GM12878 (cell line): Measurements from ENCODE around the gene OTULIN. TPM values are rescaled to one million over a fixed set of nuclear protein-coding genes. Genes with fewer than 3 reads are reported as not detected.

Experiments used
- ATF7 ChIP-seq: fragments of 450-650 bp; IDR thresholded peaks from 2 replicates; pipeline ENCODE4 v1.6.1; 2016; ENCODE audit warnings: low read depth, mild to moderate bottlenecking
- BACH1 ChIP-seq: fragments of 450-650 bp; IDR thresholded peaks from 2 replicates; pipeline ENCODE4 v1.6.1; 2017; ENCODE audit warnings: mild to moderate bottlenecking, borderline replicate concordance
- BCL11A ChIP-seq: IDR thresholded peaks from 2 replicates; pipeline ENCODE4 v1.6.1; 2011; ENCODE audit warnings: low read depth, low read length
- BMI1 ChIP-seq: fragments of 450-650 bp; IDR thresholded peaks from 2 replicates; pipeline ENCODE4 v1.6.1; 2016; ENCODE audit warnings: mild to moderate bottlenecking, moderate library complexity, borderline replicate concordance
- CREB1 ChIP-seq: IDR thresholded peaks from 2 replicates; pipeline ENCODE4 v1.6.1; 2012; ENCODE audit warnings: low read depth, mild to moderate bottlenecking, inconsistent platforms
- FOS ChIP-seq: IDR thresholded peaks from 3 replicates; pipeline ENCODE4 v1.6.1; 2011; ENCODE audit warnings: borderline replicate concordance; ENCODE audit not compliant: insufficient read length; ENCODE audit errors: extremely low read depth
- IKZF2 ChIP-seq, 2 experiments: fragments of 450-650 bp; IDR thresholded peaks; 2 replicates each; pipeline ENCODE4 v1.6.1; 2017; ENCODE audit warnings: mild to moderate bottlenecking in 2 of 2, moderate library complexity in 2 of 2
- MLLT1 ChIP-seq: fragments of 450-650 bp; IDR thresholded peaks from 2 replicates; pipeline ENCODE4 v1.6.1; 2016; ENCODE audit warnings: mild to moderate bottlenecking
- MTA3 ChIP-seq: IDR thresholded peaks from 2 replicates; pipeline ENCODE4 v1.6.1; 2012; ENCODE audit warnings: low read length, inconsistent platforms, borderline replicate concordance
- NFXL1 ChIP-seq: fragments of 450-650 bp; IDR thresholded peaks from 2 replicates; pipeline ENCODE4 v1.6.1; 2017; ENCODE audit warnings: antibody characterized with exemption, mild to moderate bottlenecking, borderline replicate concordance
- NRF1 ChIP-seq: conservative IDR thresholded peaks from 2 replicates; pipeline ENCODE4 v1.6.1; 2011; ENCODE audit warnings: mild to moderate bottlenecking, low read depth, low read length, improper control_type of control experiment
- PRDM15 ChIP-seq: fragments of 450-650 bp; formaldehyde crosslinking; IDR thresholded peaks from 2 replicates; pipeline ENCODE4 v1.4.0; 2020; ENCODE audit warnings: mild to moderate bottlenecking, moderate library complexity
- RUNX3 ChIP-seq: IDR thresholded peaks from 2 replicates; pipeline ENCODE4 v1.6.1; 2012; ENCODE audit warnings: low read length, inconsistent platforms
- SMAD1 ChIP-seq: fragments of 450-650 bp; IDR thresholded peaks from 2 replicates; pipeline ENCODE4 v1.6.1; 2018; ENCODE audit warnings: mild to moderate bottlenecking, low read depth; ENCODE audit not compliant: partially characterized antibody
- SREBF2 ChIP-seq: IDR thresholded peaks from 2 replicates; pipeline ENCODE4 v1.6.1; 2012; ENCODE audit warnings: mild to moderate bottlenecking, low read length
- TAF1 ChIP-seq: IDR thresholded peaks from 2 replicates; pipeline ENCODE4 v1.6.1; 2011; ENCODE audit warnings: mild to moderate bottlenecking, low read depth, low read length, borderline replicate concordance
- YY1 ChIP-seq: IDR thresholded peaks from 2 replicates; pipeline ENCODE4 v1.6.1; 2011; ENCODE audit warnings: low read depth, mild to moderate bottlenecking, low read length
- ZBED1 ChIP-seq: IDR thresholded peaks from 2 replicates; pipeline ENCODE4 v1.6.1; 2016; ENCODE audit warnings: borderline replicate concordance
- ZBTB33 ChIP-seq: fragments of 450-650 bp; IDR thresholded peaks from 2 replicates; pipeline ENCODE4 v1.6.1; 2017; ENCODE audit warnings: mild to moderate bottlenecking
- ZBTB4 ChIP-seq: fragments of 450-650 bp; formaldehyde crosslinking; IDR thresholded peaks from 2 replicates; pipeline ENCODE4 v1.4.0; 2022; ENCODE audit warnings: mild to moderate bottlenecking, moderate library complexity
- ZNF207 ChIP-seq: fragments of 450-650 bp; IDR thresholded peaks from 2 replicates; pipeline ENCODE4 v1.6.1; 2014; ENCODE audit warnings: antibody characterized with exemption, mild to moderate bottlenecking, borderline replicate concordance
- ZNF24 ChIP-seq: fragments of 450-650 bp; IDR thresholded peaks from 2 replicates; pipeline ENCODE4 v1.6.1; 2017; ENCODE audit warnings: antibody characterized with exemption, mild to moderate bottlenecking
- ZSCAN29 ChIP-seq: fragments of 450-650 bp; IDR thresholded peaks from 2 replicates; pipeline ENCODE4 v1.6.1; 2017; ENCODE audit warnings: mild to moderate bottlenecking, moderate library complexity
- polyA plus RNA-seq, 11 experiments: library from polyadenylated mRNA; depleted of rRNA in 4 of 11; unstranded in 6 of 11; stranded (reverse) in 5 of 11; fragments of >200 nt; fragmentation: Nextera tagmentation in 4 of 11; fragmentation: Illumina TruSeq in 1 of 11; extraction: Ambion mirVana in 4 of 11; extraction: Trizol in 1 of 11; gene quantifications; 1 replicate in 1 of 11; 2 replicates in 10 of 11; pipeline versions ENCODE4 v1.2.1 to v1.2.3, GENCODE V29; 2011 to 2016; ENCODE audit warnings: inconsistent platforms in 2 of 11, missing spikeins in 2 of 11, low read depth in 1 of 11
- total RNA-seq, 4 experiments: library from RNA; depleted of rRNA in 3 of 4; stranded (reverse); fragments of >200 nt in 3 of 4; fragmentation: Illumina TruSeq in 1 of 4; extraction: Trizol in 1 of 4; gene quantifications; 2 replicates each; pipeline versions ENCODE4 v1.2.1 to v1.2.3, GENCODE V29; 2013 to 2021

Gene OTULIN
- total and polyA plus RNA-seq, 10 of the 15 experiments (the other 5 are each of a cell fraction or from before 2014, with no cell fraction given), result 6.6 to 70.5 (median 28.7) TPM

- TF ChIP-seq ZNF207, result no peak
- no peak for TF ChIP-seq ZBED1
- no peak for TF ChIP-seq BACH1
- no peak for TF ChIP-seq SREBF2
- no peak for TF ChIP-seq NFXL1
- TF ChIP-seq NRF1, result no peak
- TF ChIP-seq BMI1, result no peak
- 0 out of 2 replicates have a peak, but pooled peaks have one; percentile 15 for TF ChIP-seq CREB1
- no peak for TF ChIP-seq ZBTB33
- no peak for TF ChIP-seq PRDM15 (CRISPR knock-in tag)
- TF ChIP-seq IKZF2 (IDR thresholded peaks at IDR 0.05), result peak; percentile 86 to 87
- TF ChIP-seq TAF1, result 0 out of 2 replicates have a peak, but pooled peaks have one; percentile 13
- TF ChIP-seq MTA3, result 0 out of 2 replicates have a peak, but pooled peaks have one; percentile 41
- TF ChIP-seq ZBTB4 (CRISPR knock-in tag), result no peak
- no peak for TF ChIP-seq FOS
- peak; percentile 73 for TF ChIP-seq MLLT1
- peak; percentile 94 for TF ChIP-seq RUNX3
- 0 out of 2 replicates have a peak, but pooled peaks have one; percentile 33 for TF ChIP-seq BCL11A
- no peak for TF ChIP-seq ZSCAN29
- TF ChIP-seq ZNF24, result no peak
- TF ChIP-seq ATF7, result peak; percentile 40; the same call in 1 of the 2 replicates
- TF ChIP-seq SMAD1, result no peak
- 0 out of 2 replicates have a peak, but pooled peaks have one; percentile 12 for TF ChIP-seq YY1
Observed at GRCh38 chr5:14675865-14676300, 11.4 kb downstream of the OTULIN start (continued).
